Mammary epithelial cell (primary cell): ENCODE data around the gene HSF5.

ENCODE experiments used
- CTCF ChIP-seq, 2 donors: IDR thresholded peaks in 1 of 2; conservative IDR thresholded peaks in 1 of 2; 2 replicates each; pipeline ENCODE4 v1.5.1; 2011 to 2012; ENCODE audit warnings: inconsistent platforms in 2 of 2, low read length in 2 of 2, mild to moderate bottlenecking in 2 of 2, control low read depth in 1 of 2, low read depth in 1 of 2; ENCODE audit not compliant: insufficient read depth in 1 of 2; ENCODE audit errors: extremely low read depth in 1 of 2
- EZH2 ChIP-seq: IDR thresholded peaks from 2 replicates; pipeline ENCODE4 v1.6.1; 2012; ENCODE audit warnings: low read length, inconsistent platforms, borderline replicate concordance

DNA sequence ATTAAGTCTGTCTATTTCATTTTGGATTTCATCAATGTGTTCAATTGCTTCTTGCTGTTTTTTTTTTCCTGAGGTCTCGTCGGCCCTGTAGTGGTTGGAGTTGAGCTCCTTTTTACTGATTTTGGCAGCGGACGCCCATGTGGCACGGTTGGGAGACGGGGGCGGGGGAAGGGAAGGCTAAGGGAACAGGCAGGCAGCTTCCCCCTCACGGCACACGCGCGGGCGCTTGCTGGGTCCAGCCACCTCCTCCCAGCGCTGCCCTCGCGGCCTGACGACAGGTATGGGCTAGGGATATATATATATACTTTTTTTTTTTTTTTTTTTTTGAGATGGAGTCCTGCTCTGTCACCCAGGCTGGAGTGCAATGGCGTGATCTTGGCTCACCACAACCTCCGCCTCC, 11.4 kb downstream of the HSF5 start:
- TF ChIP-seq CTCF (conservative IDR thresholded peaks at IDR 0.05 in 1 of 2, IDR thresholded peaks at IDR 0.05 in 1 of 2; ENCODE audit: extremely low read depth in 1 of 2, insufficient read depth in 1 of 2, low read depth in 1 of 2, low read length in 2 of 2) (no peak), EZH2 (no peak)
